Epithelial cell of proximal tubule (primary cell): ENCODE data around the gene DEFB126. TPM values are rescaled to one million over a fixed set of nuclear protein-coding genes. Genes with fewer than 3 reads are reported as not detected.

Source experiments
- DNase-seq: peaks from one replicate; pipeline ENCODE4 v3.0.0-alpha.2; 2011; ENCODE audit warnings: low read depth
- H3K4me3 ChIP-seq: 2 replicates; pipeline ENCODE4 v1.5.1; 2011; ENCODE audit warnings: low read depth, mild to moderate bottlenecking, low read length
- total RNA-seq: library from RNA; depleted of rRNA; stranded (reverse); fragments of >200 nt; gene quantifications from 2 replicates; pipeline ENCODE4 v1.2.3, GENCODE V29; 2015
- TF ChIP-seq, protein P1 (sequence below): conservative IDR thresholded peaks from 2 replicates; pipeline ENCODE4 v1.5.1; 2012; ENCODE audit warnings: low read depth, mild to moderate bottlenecking, low read length

DEFB126 gene
- total RNA-seq, 1 donor from 2014 or later = not detected

DNA sequence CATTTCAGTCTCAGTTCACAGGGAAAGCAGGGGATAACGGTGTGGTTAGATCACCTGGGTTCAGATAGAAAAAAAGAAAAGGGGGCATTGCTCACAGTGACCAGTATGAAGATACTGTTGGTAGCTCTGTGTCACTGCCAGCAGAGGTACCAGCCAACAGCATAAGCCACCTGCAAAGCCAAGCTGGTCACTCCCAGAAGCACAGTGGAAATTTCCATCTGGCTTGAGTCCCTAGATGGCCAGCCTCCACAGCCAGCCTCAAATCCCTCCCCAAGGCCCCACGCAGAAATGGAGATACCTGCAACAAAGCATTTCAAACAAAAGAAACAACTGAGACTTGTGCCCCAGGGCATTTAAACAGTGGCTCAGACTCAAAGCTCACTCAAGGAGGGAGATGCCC lies 26.5 kb downstream of the DEFB126 start:
- no peak for DNase-seq
- no peak overlapping the region for H3K4me3 ChIP-seq
- TF ChIP-seq, protein P1, sequence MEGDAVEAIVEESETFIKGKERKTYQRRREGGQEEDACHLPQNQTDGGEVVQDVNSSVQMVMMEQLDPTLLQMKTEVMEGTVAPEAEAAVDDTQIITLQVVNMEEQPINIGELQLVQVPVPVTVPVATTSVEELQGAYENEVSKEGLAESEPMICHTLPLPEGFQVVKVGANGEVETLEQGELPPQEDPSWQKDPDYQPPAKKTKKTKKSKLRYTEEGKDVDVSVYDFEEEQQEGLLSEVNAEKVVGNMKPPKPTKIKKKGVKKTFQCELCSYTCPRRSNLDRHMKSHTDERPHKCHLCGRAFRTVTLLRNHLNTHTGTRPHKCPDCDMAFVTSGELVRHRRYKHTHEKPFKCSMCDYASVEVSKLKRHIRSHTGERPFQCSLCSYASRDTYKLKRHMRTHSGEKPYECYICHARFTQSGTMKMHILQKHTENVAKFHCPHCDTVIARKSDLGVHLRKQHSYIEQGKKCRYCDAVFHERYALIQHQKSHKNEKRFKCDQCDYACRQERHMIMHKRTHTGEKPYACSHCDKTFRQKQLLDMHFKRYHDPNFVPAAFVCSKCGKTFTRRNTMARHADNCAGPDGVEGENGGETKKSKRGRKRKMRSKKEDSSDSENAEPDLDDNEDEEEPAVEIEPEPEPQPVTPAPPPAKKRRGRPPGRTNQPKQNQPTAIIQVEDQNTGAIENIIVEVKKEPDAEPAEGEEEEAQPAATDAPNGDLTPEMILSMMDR = no peak

GRCh38 chr20:184288-184687 lies 41.9 kb downstream of the DEFB126 start:
- H3K4me3 ChIP-seq = no peak overlapping the region
- DNase-seq = no peak
- TF ChIP-seq, protein P1 = no peak

- no peak for DNase-seq
- H3K4me3 ChIP-seq = no peak overlapping the region
- TF ChIP-seq, protein P1 = no peak
Observed at GRCh38 chr20:187733-188132, 45.3 kb downstream of the DEFB126 start.

- no peak for DNase-seq
- TF ChIP-seq, protein P1 = no peak
- H3K4me3 ChIP-seq = no peak within 1 kb of the TSS
Observed at GRCh38 chr20:189611-190010, 47.2 kb downstream of the DEFB126 start, which contains the start of gene DEFB128. DEFB128 (minus strand) TSS chr20:189711; CDS start chr20:189623, 88 bp downstream.

Other genes starting within 250 kb of the DEFB126 start
- not detected in 2 replicates for gene DEFB125, start 54.9 kb upstream of the DEFB126 start, total RNA-seq
- not detected in 2 replicates for gene DEFB127, start 14.9 kb downstream of the DEFB126 start, total RNA-seq
- gene DEFB128, start 47.1 kb downstream of the DEFB126 start, total RNA-seq = not detected in 2 replicates
- gene DEFB129, start 84.7 kb downstream of the DEFB126 start, total RNA-seq = not detected in 2 replicates
- gene DEFB132, start 115.1 kb downstream of the DEFB126 start, total RNA-seq = not detected in 2 replicates
- 1.7 and 3.9 TPM in 2 replicates for gene C20orf96, start 148.2 kb downstream of the DEFB126 start, total RNA-seq
- 12.4 and 20.3 TPM in 2 replicates for gene ZCCHC3, start 155.0 kb downstream of the DEFB126 start, total RNA-seq
- 7.9 and 10.1 TPM in 2 replicates for gene SOX12, start 183.0 kb downstream of the DEFB126 start, total RNA-seq
- 49.1 and 52.4 TPM in 2 replicates for gene NRSN2, start 204.5 kb downstream of the DEFB126 start, total RNA-seq
- gene TRIB3, start 238.2 kb downstream of the DEFB126 start, total RNA-seq = 78.8 and 112 TPM in 2 replicates